Measurements from ENCODE around the gene FOCAD.

The FOCAD gene

GRCh38 chr9:20804489-20805250 lies 120.6 kb downstream of the FOCAD start:
- no peak overlapping the region for H3K4me3 ChIP-seq (replicated peaks; ENCODE audit: low read depth, low read length)
- no peak for TF ChIP-seq CTCF (IDR thresholded peaks at IDR 0.05; ENCODE audit: low read length, missing control alignments)
- DNase-seq (ENCODE audit: low read depth): peak; percentile 32

GRCh38 chr9:20805766-20806165 lies 121.7 kb downstream of the FOCAD start:
- TF ChIP-seq CTCF (IDR thresholded peaks at IDR 0.05; ENCODE audit: low read length, missing control alignments): no peak
- H3K4me3 ChIP-seq (replicated peaks; ENCODE audit: low read depth, low read length): no peak overlapping the region
- DNase-seq (ENCODE audit: low read depth): no peak

- H3K4me3 ChIP-seq (replicated peaks; ENCODE audit: low read depth, low read length): no peak overlapping the region
- no peak for DNase-seq (ENCODE audit: low read depth)
- no peak for TF ChIP-seq CTCF (IDR thresholded peaks at IDR 0.05; ENCODE audit: low read length, missing control alignments)
These were observed 123.9 kb downstream of the FOCAD start for GRCh38 chr9:20808002-20808401.

GRCh38 chr9:20811872-20812271 lies 127.8 kb downstream of the FOCAD start:
- no peak for TF ChIP-seq CTCF (IDR thresholded peaks at IDR 0.05; ENCODE audit: low read length, missing control alignments)
- DNase-seq (ENCODE audit: low read depth): peak; percentile 43
- no peak overlapping the region for H3K4me3 ChIP-seq (replicated peaks; ENCODE audit: low read depth, low read length)

GRCh38 chr9:20815923-20816703 lies 132.1 kb downstream of the FOCAD start:
- no peak overlapping the region for H3K4me3 ChIP-seq (replicated peaks; ENCODE audit: low read depth, low read length)
- no peak for DNase-seq (ENCODE audit: low read depth)
- no peak for TF ChIP-seq CTCF (IDR thresholded peaks at IDR 0.05; ENCODE audit: low read length, missing control alignments)

- no peak for TF ChIP-seq CTCF (IDR thresholded peaks at IDR 0.05; ENCODE audit: low read length, missing control alignments)
- DNase-seq (ENCODE audit: low read depth): peak; percentile 12
- H3K4me3 ChIP-seq (replicated peaks; ENCODE audit: low read depth, low read length): no peak overlapping the region
These were observed 139.0 kb downstream of the FOCAD start for GRCh38 chr9:20823051-20823450.

Measured in fibroblast of pulmonary artery (primary cell).